ENCODE measurements around the gene NAV3.

NAV3 gene

GRCh38 chr12:77968021-77968420 is 137.3 kb downstream of the NAV3 start:
- H3K4me3 ChIP-seq (ENCODE audit: low read depth, low read length) = no peak overlapping the region
- DNase-seq (ENCODE audit: low read depth) = no peak

- H3K4me3 ChIP-seq (ENCODE audit: low read depth, low read length) = no peak overlapping the region
- DNase-seq (ENCODE audit: low read depth) = no peak
These were observed 137.9 kb downstream of the NAV3 start for GRCh38 chr12:77968571-77968970.

- H3K4me3 ChIP-seq (ENCODE audit: low read depth, low read length) = peak overlapping the region; percentile 3
- DNase-seq (ENCODE audit: low read depth) = no peak
These were observed 142.9 kb downstream of the NAV3 start for GRCh38 chr12:77973579-77973978.

GRCh38 chr12:77974645-77975044 is 144.0 kb downstream of the NAV3 start:
- DNase-seq (ENCODE audit: low read depth) = no peak
- no peak overlapping the region for H3K4me3 ChIP-seq (ENCODE audit: low read depth, low read length)

- no peak overlapping the region for H3K4me3 ChIP-seq (ENCODE audit: low read depth, low read length)
- DNase-seq (ENCODE audit: low read depth) = no peak
These were observed 149.0 kb downstream of the NAV3 start for GRCh38 chr12:77979597-77980250.

DNA sequence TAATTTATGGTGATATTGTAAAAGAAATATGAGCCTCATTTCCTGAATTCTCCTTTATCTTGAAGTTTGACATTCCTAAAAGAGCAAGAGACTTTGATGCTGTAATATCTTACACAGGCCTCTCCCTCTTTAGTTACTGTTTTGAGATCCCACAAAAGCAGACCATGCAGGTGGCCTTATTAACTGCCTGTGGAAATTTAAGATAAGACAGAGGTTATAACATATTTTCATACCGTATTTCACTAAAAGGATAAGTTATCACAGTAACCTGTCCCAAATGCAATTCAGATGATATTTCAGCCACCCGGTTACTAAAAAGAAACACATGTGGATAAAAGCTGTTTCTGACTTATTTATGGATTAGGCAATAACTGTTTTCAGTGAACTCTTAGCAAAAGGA is 150.1 kb downstream of the NAV3 start:
- DNase-seq (ENCODE audit: low read depth) = no peak
- H3K4me3 ChIP-seq (ENCODE audit: low read depth, low read length) = no peak overlapping the region

DNA sequence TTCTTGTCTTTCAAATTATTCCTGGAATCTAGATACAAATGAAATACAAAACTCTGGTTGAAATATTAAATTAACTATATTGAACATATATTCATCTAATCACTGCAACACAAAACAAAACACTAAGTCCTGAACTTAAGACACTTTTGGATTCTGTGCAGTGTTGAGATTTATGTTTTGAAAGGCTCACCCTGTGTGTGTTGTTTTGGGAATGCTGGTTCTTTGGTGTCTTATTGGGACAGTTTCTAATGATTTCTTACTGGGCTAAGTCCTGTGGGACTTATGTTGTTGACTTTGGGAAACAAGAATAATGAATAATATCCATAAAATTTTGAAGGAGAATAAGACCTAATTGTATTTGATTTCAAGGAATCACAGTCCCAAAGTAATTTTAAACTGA is 153.2 kb downstream of the NAV3 start:
- no peak for DNase-seq (ENCODE audit: low read depth)

GRCh38 chr12:77992760-77993159 is 162.1 kb downstream of the NAV3 start:
- H3K4me3 ChIP-seq (ENCODE audit: low read depth, low read length) = no peak overlapping the region
- no peak for DNase-seq (ENCODE audit: low read depth)

More for the DNA sequence above, 153.2 kb downstream of the NAV3 start:
- no peak overlapping the region for H3K4me3 ChIP-seq (ENCODE audit: low read depth, low read length)

DNA sequence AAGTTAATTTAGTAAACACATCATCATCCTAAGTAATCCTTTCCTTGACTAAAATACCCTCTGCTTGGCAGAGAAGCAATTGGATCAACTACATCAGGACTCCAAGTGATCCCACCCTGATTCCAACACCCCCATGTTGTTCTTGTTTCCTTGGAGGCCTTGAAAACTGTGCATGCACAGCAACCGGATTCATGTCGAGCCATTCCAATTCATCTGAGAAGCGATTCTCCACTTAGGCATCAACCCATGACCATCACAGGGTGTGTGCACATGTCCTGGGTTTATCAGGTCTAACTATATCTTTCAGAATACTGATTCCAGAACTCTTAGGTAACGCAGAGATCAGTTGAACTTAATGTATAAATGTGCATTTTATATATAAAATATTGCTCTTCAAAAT is 163.0 kb downstream of the NAV3 start:
- DNase-seq (ENCODE audit: low read depth) = no peak
- no peak overlapping the region for H3K4me3 ChIP-seq (ENCODE audit: low read depth, low read length)

- peak; percentile 65 for DNase-seq (ENCODE audit: low read depth)
These were observed 164.9 kb downstream of the NAV3 start for GRCh38 chr12:77995436-77996167.

DNA sequence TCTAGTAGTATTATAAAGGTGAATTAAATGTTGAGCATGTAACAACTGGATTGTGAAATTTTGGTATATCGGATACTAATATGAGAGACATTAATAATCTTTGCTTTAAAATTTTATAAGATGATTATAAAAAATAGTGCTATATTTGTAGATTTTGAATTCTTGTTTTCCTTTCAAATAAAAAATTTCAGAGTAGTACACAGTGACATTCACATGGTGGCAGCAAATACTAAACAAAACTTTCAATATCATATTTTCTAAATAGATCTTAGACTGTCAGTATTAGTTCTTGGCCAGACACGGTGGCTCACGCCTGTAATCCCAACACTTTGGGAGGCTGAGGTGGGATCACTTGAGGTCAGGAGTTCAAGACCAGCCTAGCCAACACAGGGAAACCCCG is 166.0 kb downstream of the NAV3 start:
- no peak for DNase-seq (ENCODE audit: low read depth)
- no peak overlapping the region for H3K4me3 ChIP-seq (ENCODE audit: low read depth, low read length)

More at GRCh38 chr12:77995436-77996167, 164.9 kb downstream of the NAV3 start:
- no peak overlapping the region for H3K4me3 ChIP-seq (ENCODE audit: low read depth, low read length)

DNA sequence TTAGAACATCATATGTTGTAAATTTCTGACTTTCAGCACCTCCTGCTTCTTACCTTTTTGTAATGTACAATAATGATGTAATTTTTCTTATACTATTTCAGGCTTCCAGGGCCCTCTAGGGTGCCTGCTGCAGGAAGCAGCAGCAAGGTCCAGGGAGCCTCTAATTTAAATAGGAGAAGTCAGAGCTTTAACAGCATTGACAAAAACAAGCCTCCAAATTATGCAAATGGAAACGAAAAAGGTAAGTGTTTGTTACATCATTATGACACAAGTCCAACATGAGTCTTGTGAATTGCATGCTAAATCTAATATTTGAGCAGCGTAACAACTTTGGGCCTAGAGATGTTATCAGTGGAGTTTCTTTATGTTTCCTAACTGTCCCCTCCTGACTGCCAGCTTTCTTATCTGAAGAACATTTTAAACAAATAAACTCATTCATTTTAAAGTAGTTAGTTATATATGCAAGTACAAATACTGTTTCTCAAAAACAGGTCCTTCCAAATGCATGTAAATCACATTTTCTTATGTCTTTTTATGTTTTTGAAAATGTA is 167.6 kb downstream of the NAV3 start:
- H3K4me3 ChIP-seq (ENCODE audit: low read depth, low read length) = no peak overlapping the region
- DNase-seq (ENCODE audit: low read depth) = no peak

GRCh38 chr12:77999074-77999715 is 168.5 kb downstream of the NAV3 start:
- H3K4me3 ChIP-seq (ENCODE audit: low read depth, low read length) = no peak overlapping the region
- DNase-seq (ENCODE audit: low read depth) = no peak

DNA sequence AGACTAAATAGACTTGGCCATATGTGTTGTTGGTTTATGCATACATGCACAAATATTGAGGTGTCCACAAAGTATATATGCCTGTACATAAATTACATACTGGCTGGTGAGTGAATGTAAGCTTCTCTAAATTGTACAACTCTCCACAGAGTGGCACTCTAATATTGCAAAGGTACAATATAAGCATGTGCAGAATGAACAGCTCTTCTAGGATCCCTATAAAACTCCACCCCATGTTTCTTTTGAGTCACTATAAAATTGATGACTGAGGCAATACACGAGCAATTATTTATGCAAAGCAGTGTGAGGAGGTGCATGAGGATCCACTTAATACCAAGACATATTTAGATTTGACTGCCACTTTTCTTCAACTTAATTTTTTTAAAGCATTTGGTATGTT is 172.2 kb downstream of the NAV3 start:
- no peak for DNase-seq (ENCODE audit: low read depth)
- no peak overlapping the region for H3K4me3 ChIP-seq (ENCODE audit: low read depth, low read length)

DNA sequence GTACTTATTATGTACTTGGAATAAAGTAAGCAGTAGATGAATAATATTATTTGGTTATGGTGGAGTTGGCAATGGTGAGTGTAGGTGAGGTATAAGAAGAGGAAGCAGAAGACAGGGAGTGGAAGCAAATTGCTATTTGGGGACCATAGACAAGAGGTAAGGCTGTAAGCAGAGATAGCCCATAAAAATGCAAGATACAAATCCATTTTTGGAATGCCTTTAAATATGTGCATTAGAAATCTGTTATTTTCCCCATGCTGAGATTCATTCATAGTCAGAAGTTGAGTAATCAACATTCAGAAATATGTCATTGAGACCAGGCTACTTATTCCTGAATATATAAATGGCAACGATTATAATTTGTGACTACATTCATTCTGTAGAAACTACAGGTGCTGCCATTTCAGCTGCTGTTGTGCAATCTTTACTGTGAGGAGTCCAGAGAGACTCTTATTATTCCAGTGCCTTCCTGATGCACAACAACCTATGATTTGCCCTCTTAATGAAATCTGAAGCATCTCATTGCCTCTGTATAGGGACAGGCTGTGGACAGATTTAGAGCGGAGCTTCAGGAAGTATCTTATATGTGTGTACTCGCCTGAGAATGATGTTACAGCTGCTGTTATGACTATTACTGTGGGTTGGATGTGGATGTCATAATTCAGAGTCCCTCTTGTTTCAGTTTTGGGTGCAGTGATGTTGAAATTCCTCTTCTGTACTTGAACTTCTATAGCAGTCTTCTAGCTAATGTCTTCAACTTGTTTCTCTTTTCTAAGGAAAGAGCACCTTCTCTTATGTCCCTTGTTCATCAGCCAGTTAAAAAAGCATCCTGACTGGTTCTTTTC is 173.8 kb downstream of the NAV3 start:
- DNase-seq (ENCODE audit: low read depth) = no peak
- H3K4me3 ChIP-seq (ENCODE audit: low read depth, low read length) = no peak overlapping the region

DNA sequence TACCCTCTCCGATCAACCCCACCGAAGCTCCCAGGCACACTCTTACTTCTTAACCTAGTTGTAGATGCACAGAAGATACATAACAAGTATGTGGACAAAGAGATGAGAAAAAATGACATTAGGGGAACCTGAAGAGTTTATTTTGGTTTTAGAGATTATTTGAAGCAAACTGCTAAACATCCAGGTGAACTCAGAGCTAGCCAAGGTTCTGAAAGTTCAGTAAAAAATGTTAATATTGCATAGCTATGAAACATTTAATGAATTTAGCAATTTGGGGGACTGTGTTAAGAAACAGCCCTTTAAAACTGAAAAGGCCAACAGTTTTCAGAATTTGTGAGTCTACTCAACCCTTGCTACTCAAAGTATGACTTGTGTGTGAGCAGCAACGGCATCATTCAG is 174.4 kb downstream of the NAV3 start:
- no peak for DNase-seq (ENCODE audit: low read depth)
- H3K4me3 ChIP-seq (ENCODE audit: low read depth, low read length) = no peak overlapping the region

DNA sequence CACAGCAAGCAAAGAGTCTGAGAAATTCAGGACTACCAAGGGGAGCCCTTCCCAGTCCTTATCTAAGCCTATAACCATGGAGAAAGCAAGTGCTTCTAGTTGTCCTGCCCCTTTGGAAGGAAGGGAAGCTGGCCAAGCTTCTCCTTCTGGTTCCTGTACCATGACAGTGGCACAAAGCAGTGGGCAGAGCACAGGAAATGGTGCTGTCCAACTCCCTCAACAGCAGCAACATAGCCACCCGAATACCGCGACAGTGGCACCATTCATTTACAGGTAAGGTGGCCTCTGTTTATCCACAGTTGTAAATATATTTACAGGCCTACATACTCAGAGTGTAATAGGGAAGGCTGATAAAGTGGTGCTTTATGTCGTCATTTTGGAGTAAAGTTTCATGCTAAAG is 176.5 kb downstream of the NAV3 start:
- no peak for DNase-seq (ENCODE audit: low read depth)
- no peak overlapping the region for H3K4me3 ChIP-seq (ENCODE audit: low read depth, low read length)

DNA sequence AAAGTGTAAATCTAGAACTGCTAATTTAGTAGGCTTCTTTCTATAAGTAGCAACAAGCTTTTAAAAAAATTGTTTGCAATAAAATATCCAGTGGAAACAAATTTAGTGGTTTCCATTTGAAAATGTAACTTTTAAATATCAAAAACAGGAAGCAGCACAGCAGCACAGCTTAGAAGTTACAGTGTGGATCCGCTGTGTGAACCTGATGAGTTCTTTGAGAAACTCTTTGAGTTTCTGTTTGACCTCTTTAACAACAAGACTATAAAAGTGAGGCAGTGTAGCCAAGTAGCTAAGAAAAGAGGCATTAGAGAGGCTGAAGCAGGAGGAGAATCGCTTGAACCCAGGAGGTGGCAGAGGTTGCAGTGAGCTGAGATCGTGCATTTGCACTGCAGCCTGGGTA is 178.3 kb downstream of the NAV3 start:
- no peak for DNase-seq (ENCODE audit: low read depth)
- no peak overlapping the region for H3K4me3 ChIP-seq (ENCODE audit: low read depth, low read length)

DNA sequence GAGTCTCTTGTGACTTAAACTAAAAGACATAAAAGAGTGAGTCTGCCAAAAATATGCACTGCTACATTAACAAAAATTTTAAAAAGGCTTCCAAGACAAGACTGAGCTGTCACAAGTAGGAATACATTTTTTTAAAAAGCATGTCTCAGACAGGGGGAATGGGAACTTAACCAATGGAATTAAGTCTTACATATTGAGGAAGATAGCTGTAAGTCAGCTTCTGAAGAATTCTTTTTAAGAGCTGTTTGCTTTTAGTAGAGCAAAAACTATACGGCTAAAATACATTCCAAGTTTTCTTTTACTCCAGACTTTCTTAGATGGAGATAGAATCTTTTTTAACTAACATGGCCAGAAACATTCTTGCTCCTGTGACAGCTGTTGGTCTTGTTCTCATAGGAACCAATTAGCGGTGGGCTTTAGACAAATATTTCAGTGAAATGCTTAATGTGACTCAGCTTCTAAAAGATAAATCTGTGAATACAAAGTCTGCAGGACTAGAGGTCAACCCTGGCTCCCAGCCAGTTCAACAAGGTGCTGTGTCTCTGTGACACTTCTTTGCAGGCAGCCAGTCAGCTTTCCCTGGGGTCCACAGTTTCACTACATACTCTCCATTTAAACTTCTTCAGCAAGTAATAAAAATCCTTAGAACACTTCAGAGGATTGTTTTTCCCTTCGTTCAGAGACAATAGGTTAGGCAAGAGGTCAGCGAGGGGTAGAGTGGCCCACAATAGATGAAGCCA is 187.6 kb downstream of the NAV3 start:
- no peak overlapping the region for H3K4me3 ChIP-seq (ENCODE audit: low read depth, low read length)

More for the DNA sequence above, 187.6 kb downstream of the NAV3 start:
- no peak for DNase-seq (ENCODE audit: low read depth)

Measured in skeletal muscle cell (primary cell).